Measurements from ENCODE around the gene TRIM59. TPM values are rescaled to one million over a fixed set of nuclear protein-coding genes. Genes with fewer than 3 reads are reported as not detected.
A peak's percentile ranks its signal among the peaks of the same experiment; 100 is the strongest.

TRIM59 gene
- total and polyA plus RNA-seq, 2 of the 4 experiments (the other 2 are of a cell fraction): 8.0 to 65.4 TPM

DNA sequence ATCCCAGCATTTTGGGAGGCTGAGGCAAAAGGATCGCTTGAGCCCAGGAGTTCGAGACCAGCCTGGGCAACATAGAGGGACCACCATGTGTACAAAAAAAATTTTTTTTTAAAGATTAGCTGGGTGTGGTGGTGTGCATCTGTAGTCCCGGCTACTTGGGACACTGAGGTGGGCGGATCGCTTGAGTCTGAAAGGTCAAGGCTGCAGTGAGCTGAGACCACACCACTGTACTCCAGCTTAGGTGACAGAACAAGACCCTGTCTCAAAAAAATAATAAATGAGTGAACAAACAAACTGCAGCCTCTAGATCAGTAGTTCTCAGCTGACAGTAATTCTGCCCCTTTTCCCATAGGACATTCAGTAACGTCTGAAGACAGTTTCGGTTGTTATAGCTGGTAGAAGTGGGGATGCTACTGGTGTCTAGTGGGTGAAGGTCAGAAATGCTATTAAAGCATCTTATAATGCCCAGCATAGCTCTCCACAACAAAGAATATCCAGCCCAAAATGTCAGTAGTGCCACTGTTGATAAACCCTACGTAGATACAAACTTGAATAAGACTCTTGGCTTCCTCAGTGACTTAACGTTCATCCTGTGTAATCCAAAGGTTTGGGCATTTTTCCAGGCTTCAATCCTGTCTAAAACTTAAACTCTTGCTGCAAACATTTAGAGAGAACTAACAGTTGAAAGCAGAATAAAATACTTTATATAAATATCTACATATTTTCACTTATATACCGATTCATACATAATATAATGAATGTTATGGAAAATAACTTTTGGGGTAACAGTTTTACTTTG is 39.6 kb downstream of the TRIM59 start:
- Histone ChIP-seq H4K20me1 (ENCODE audit: insufficient read depth, low read length) (no peaks in the 10 kb centered on the region), H3K79me1 (ENCODE audit: low read depth in 1 of 2, low read length in 2 of 2) (peaks cover 8 to 25% of the 10 kb centered on the region in 2 experiments; a peak in 3 of 4 replicates), H2BK15ac (ENCODE audit: low read depth, low read length) (no peak overlapping the region), H4K5ac (ENCODE audit: low read depth, low read length) (peak overlapping the region; percentile 85), H4K8ac (ENCODE audit: low read depth in 2 of 2, low read length in 2 of 2) (peak overlapping the region in 1 of 2 experiments; percentile 57; a peak in 2 of 4 replicates), H3K9ac (ENCODE audit: low read depth, low read length) (no peak overlapping the region; the same call in none of the 2 replicates), H3K36me3 (ENCODE audit: control insufficient read depth, insufficient read depth, low read length) (peaks cover 7% of the 10 kb centered on the region), H3K27ac (ENCODE audit: insufficient read depth, low read length) (peak overlapping the region; percentile 41; the same call in 1 of the 2 replicates), H3K27me3 (ENCODE audit: control insufficient read depth, insufficient read depth, low read length) (no peaks in the 10 kb centered on the region), H3K14ac (replicated peaks; ENCODE audit: low read depth, low read length) (peak overlapping the region; percentile 1; the same call in 1 of the 2 replicates), H2AK5ac (ENCODE audit: low read depth, low read length) (no peak overlapping the region), H2BK120ac (ENCODE audit: low read depth, low read length) (no peak overlapping the region; the same call in 1 of the 2 replicates), H3K9me3 (ENCODE audit: control insufficient read depth, insufficient read depth, low read length) (no peaks in the 10 kb centered on the region), H3K4me2 (ENCODE audit: low read depth, low read length) (peak overlapping the region; percentile 71), H3K56ac (ENCODE audit: extremely low read depth, insufficient read depth, low read length) (no peak overlapping the region), H3K4ac (ENCODE audit: low read depth, low read length) (no peak overlapping the region), H4K91ac (ENCODE audit: insufficient read depth, low read depth, low read length) (no peak overlapping the region; the same call in 1 of the 2 replicates), H3K4me3 (ENCODE audit: insufficient read depth, low read depth, low read length) (no peak overlapping the region), H3K4me1 (ENCODE audit: control insufficient read depth, insufficient read depth, low read length) (peaks cover 2% of the 10 kb centered on the region), H2AK9ac (replicated peaks; ENCODE audit: low read depth, low read length, poor library complexity) (no peak overlapping the region), H3K9me1 (ENCODE audit: insufficient read depth, low read length) (no peaks in the 10 kb centered on the region), H2BK20ac (ENCODE audit: low read depth, low read length) (no peak overlapping the region), H2BK5ac (ENCODE audit: low read depth, low read length, poor library complexity, severe bottlenecking) (peak overlapping the region; percentile 9), H3K18ac (ENCODE audit: low read depth, low read length) (no peak overlapping the region), H3K23ac (ENCODE audit: low read depth, low read length) (no peak overlapping the region), H2AFZ (replicated peaks; ENCODE audit: low read length, poor library complexity) (no peak overlapping the region)
- dilution Hi-C loops (cut with HindIII; ENCODE audit: low sequenced_read_pairs, unreplicated experiment): no loop called here
- CTCF ChIA-PET: interaction anchor here (0.7 to 1.0 kb wide), 2 partner anchors 25 to 247 kb away, joined by 3 read pairs; no protein-coding TSS in a partner anchor
- no TSS peak for BruUV-seq (replicated peaks)
- ATAC-seq (ENCODE audit: low read depth): no peak
- no peak for TF ChIP-seq MAZ (IDR thresholded peaks at IDR 0.05; ENCODE audit: borderline replicate concordance, low read depth, low read length)
- TF ChIP-seq, protein P1, sequence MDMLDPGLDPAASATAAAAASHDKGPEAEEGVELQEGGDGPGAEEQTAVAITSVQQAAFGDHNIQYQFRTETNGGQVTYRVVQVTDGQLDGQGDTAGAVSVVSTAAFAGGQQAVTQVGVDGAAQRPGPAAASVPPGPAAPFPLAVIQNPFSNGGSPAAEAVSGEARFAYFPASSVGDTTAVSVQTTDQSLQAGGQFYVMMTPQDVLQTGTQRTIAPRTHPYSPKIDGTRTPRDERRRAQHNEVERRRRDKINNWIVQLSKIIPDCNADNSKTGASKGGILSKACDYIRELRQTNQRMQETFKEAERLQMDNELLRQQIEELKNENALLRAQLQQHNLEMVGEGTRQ (IDR thresholded peaks at IDR 0.05; ENCODE audit: low read depth, low read length): no peak
- peak; percentile 47 for DNase-seq
- in situ Hi-C loops (cut with MboI; ENCODE audit: low sequenced_read_pairs): loop anchor here (10.0 to 25.0 kb wide), 3 partner anchors 245 to 523 kb away; no protein-coding TSS in a partner anchor
- POLR2A ChIA-PET (ENCODE audit: unreplicated experiment): interaction anchor here (0.6 to 0.7 kb wide), 2 partner anchors 16 to 41 kb away, joined by 3 to 4 read pairs; no protein-coding TSS in a partner anchor
- intact Hi-C loops (cut with micrococcal nuclease): loop anchor here (5.0 to 10.0 kb wide), 4 partner anchors 483 to 645 kb away; no protein-coding TSS in a partner anchor
- 100% methylated on average over 3 of the region's 10 CpGs; no CpG with 5 or more reads in 1 of the 2 experiments for WGBS, 2 experiments (ENCODE audit: extremely low coverage in 2 of 2, insufficient read length in 1 of 2)
